GM19372 (cell line): ENCODE measurements around the gene SH3PXD2B.

Experiments
- ATAC-seq: cut with Tn5 transposase; IDR thresholded peaks from one replicate; pipeline ENCODE4 v1.9.1; 2021; ENCODE audit warnings: mild to moderate bottlenecking, low read depth, moderate library complexity; ENCODE audit not compliant: unreplicated experiment

Gene SH3PXD2B

GRCh38 chr5:172438319-172438668 lies 16.0 kb downstream of the SH3PXD2B start:
- no peak for ATAC-seq

GRCh38 chr5:172437445-172438318 lies 16.6 kb downstream of the SH3PXD2B start:
- ATAC-seq: no peak

GRCh38 chr5:172436879-172437369 lies 17.4 kb downstream of the SH3PXD2B start:
- ATAC-seq: no peak

- no peak for ATAC-seq
These were observed 18.0 kb downstream of the SH3PXD2B start for GRCh38 chr5:172436078-172436878.

- ATAC-seq: no peak
These were observed 18.8 kb downstream of the SH3PXD2B start for GRCh38 chr5:172435362-172436077.

- no peak for ATAC-seq
These were observed 20.1 kb downstream of the SH3PXD2B start for GRCh38 chr5:172434251-172434650.

- no peak for ATAC-seq
These were observed 20.8 kb downstream of the SH3PXD2B start for GRCh38 chr5:172433513-172433912.

GRCh38 chr5:172433071-172433470 lies 21.3 kb downstream of the SH3PXD2B start:
- ATAC-seq: no peak

- no peak for ATAC-seq
These were observed 24.0 kb downstream of the SH3PXD2B start for GRCh38 chr5:172430354-172430753.

- ATAC-seq: no peak
These were observed 25.0 kb downstream of the SH3PXD2B start for GRCh38 chr5:172429201-172429940.

- no peak for ATAC-seq
These were observed 25.8 kb downstream of the SH3PXD2B start for GRCh38 chr5:172428224-172429166.

- no peak for ATAC-seq
These were observed 27.1 kb downstream of the SH3PXD2B start for GRCh38 chr5:172427202-172427601.

GRCh38 chr5:172426086-172426485 lies 28.2 kb downstream of the SH3PXD2B start:
- ATAC-seq: no peak

- ATAC-seq: no peak
These were observed 28.9 kb downstream of the SH3PXD2B start for GRCh38 chr5:172425402-172425801.

GRCh38 chr5:172424808-172425207 lies 29.5 kb downstream of the SH3PXD2B start:
- ATAC-seq: no peak

GRCh38 chr5:172424111-172424490 lies 30.2 kb downstream of the SH3PXD2B start:
- ATAC-seq: no peak

- no peak for ATAC-seq
These were observed 30.8 kb downstream of the SH3PXD2B start for GRCh38 chr5:172423379-172424110.

- ATAC-seq: no peak
These were observed 32.1 kb downstream of the SH3PXD2B start for GRCh38 chr5:172422255-172422654.
